ENCODE measurements around the gene PON2. TPM values are rescaled to one million over a fixed set of nuclear protein-coding genes. Genes with fewer than 3 reads are reported as not detected.

Gene PON2
- total and polyA plus RNA-seq, 2 of the 8 experiments (the other 6 are each of a cell fraction or from before 2014, with no cell fraction given), result 20.6 to 31.0 TPM

- H2BK120ac ChIP-seq (replicated peaks; ENCODE audit: low read depth, low read length), result no peak overlapping the region
- H2BK12ac ChIP-seq (ENCODE audit: low read depth, low read length), result no peak overlapping the region
- H3K4me3 ChIP-seq (ENCODE audit: extremely low read depth in 1 of 4, insufficient read depth in 2 of 4, low read depth in 3 of 4, low read length in 4 of 4), result no peak overlapping the region
- H3K27ac ChIP-seq (ENCODE audit: low read depth, low read length), result no peak overlapping the region
- POLR2A ChIA-PET (ENCODE audit: partially characterized antibody), result interaction anchor here (1.3 kb wide), 1 partner anchor 40 kb away, joined by 4 read pairs; no protein-coding TSS in a partner anchor
- no peaks in the 10 kb centered on the region; the same call in 1 of the 2 replicates for H3K23me2 ChIP-seq (ENCODE audit: low read depth, low read length)
- H2BK5ac ChIP-seq (ENCODE audit: low read depth, low read length), result no peak overlapping the region
- no peaks in the 10 kb centered on the region for H3K9me3 ChIP-seq (ENCODE audit: insufficient read depth in 2 of 2, low read depth in 1 of 2, low read length in 1 of 2)
- H3K79me1 ChIP-seq (ENCODE audit: low read depth, low read length), result no peaks in the 10 kb centered on the region
- peaks cover 0 to 1% (median 0%) of the 10 kb centered on the region in 4 experiments; a peak in 1 of 7 replicates for H3K27me3 ChIP-seq (replicated peaks in 1 of 4; ENCODE audit: control insufficient read depth in 3 of 4, extremely low read depth in 1 of 4, insufficient read depth in 3 of 4, low read length in 3 of 4)
- no peak overlapping the region for H4K5ac ChIP-seq (ENCODE audit: insufficient read length, low read depth, low read length)
- DNase-seq (ENCODE audit: low read depth in 1 of 2, low spot score in 2 of 2) (no peak), FAIRE-seq (no peak)
- CTCF ChIA-PET (ENCODE audit: partially characterized antibody), result interaction anchor here (1.0 to 1.2 kb wide), 2 partner anchors 9 to 14 kb away, joined by 3 read pairs; no protein-coding TSS in a partner anchor
- H3K18ac ChIP-seq (ENCODE audit: extremely low read depth, low read length), result no peak overlapping the region
- H4K20me1 ChIP-seq (replicated peaks in 1 of 2; ENCODE audit: control insufficient read depth in 1 of 2, insufficient read depth in 2 of 2, low read length in 2 of 2), result no peaks in the 10 kb centered on the region
- H2AFZ ChIP-seq (ENCODE audit: low read length), result no peak overlapping the region
- H3K79me2 ChIP-seq (ENCODE audit: control insufficient read depth in 1 of 2, insufficient read depth in 2 of 2, low read length in 2 of 2), result peaks cover 0 to 9% of the 10 kb centered on the region in 2 experiments; a peak in 1 of 4 replicates
- H3K56ac ChIP-seq (replicated peaks; ENCODE audit: insufficient read length, low read depth, low read length), result no peak overlapping the region
- H3K14ac ChIP-seq (ENCODE audit: insufficient read length), result no peak overlapping the region
- no peak overlapping the region for H4K8ac ChIP-seq (ENCODE audit: extremely low read depth, insufficient read depth, low read length)
- no peak overlapping the region for H3K4me2 ChIP-seq (ENCODE audit: insufficient read depth in 1 of 2, low read depth in 2 of 2, low read length in 2 of 2)
- 83% methylated on average over 4 of the region's 4 CpGs; no CpG with 5 or more reads in 1 of the 2 experiments for WGBS, 2 experiments (ENCODE audit: extremely low coverage in 1 of 2, insufficient coverage in 1 of 2, insufficient read length in 1 of 2, insufficient replicate concordance in 2 of 2, low coverage in 1 of 2, low lambda C conversion rate in 2 of 2, missing lambda C conversion rate in 1 of 2)
- no peak overlapping the region for H2AK5ac ChIP-seq (ENCODE audit: low read depth, low read length)
- no peak overlapping the region for H4K91ac ChIP-seq (replicated peaks; ENCODE audit: insufficient read length, low read length)
- H2BK15ac ChIP-seq (ENCODE audit: low read length), result no peak overlapping the region
- no peak overlapping the region for H3K9ac ChIP-seq (replicated peaks in 1 of 4; ENCODE audit: extremely low read depth in 1 of 4, low read depth in 3 of 4, low read length in 3 of 4)
- no peak overlapping the region for H2BK20ac ChIP-seq (ENCODE audit: low read length)
- no peak overlapping the region for H3K23ac ChIP-seq (ENCODE audit: insufficient read length)
- H3K36me3 ChIP-seq (ENCODE audit: control insufficient read depth in 2 of 4, insufficient read depth in 4 of 4, low read length in 3 of 4), result no peaks in the 10 kb centered on the region
- H3K4ac ChIP-seq (replicated peaks; ENCODE audit: insufficient read length, low read depth, low read length), result no peak overlapping the region
- H3K4me1 ChIP-seq (replicated peaks in 1 of 4; ENCODE audit: control insufficient read depth in 3 of 4, insufficient read depth in 4 of 4, low read length in 3 of 4), result peaks cover 0 to 4% (median 3%) of the 10 kb centered on the region in 4 experiments; a peak in 5 of 7 replicates
- no peak for TF ChIP-seq MAFK (IDR thresholded peaks at IDR 0.05; ENCODE audit: low read depth, low read length)
These were observed 1.6 kb upstream of the PON2 start for GRCh38 chr7:95436407-95436806.
